Upper lobe of left lung (tissue), 4 donors: Measurements from ENCODE around the gene DNAJB11.

Experiments used
- EP300 ChIP-seq, 4 donors: sonication (generic); formaldehyde crosslinking; IDR thresholded peaks; one replicate each; pipeline ENCODE4 v1.5.1; 2017; ENCODE audit warnings: antibody characterized with exemption in 4 of 4, control low read depth in 2 of 4
- POLR2A ChIP-seq, 4 donors: fragments of 450-650 bp; IDR thresholded peaks; one replicate each; pipeline ENCODE4 v1.5.1; 2016 to 2017; ENCODE audit warnings: antibody characterized with exemption in 4 of 4, mild to moderate bottlenecking in 2 of 4
- POLR2AphosphoS5 ChIP-seq, 2 donors: sonication (generic); formaldehyde crosslinking; IDR thresholded peaks; one replicate each; pipeline ENCODE4 v1.5.1; 2017; ENCODE audit warnings: antibody characterized with exemption in 2 of 2
- TF ChIP-seq, protein P1 (sequence below), 6 experiments: fragments of 450-650 bp in 4 of 6; fragments of 200-600 bp in 2 of 6; sonication (generic) in 2 of 6; IDR thresholded peaks; one replicate each; pipeline ENCODE4 v1.5.1; 2016 to 2019; ENCODE audit warnings: antibody characterized with exemption in 6 of 6

GRCh38 chr3:186551387-186551786 is 19.1 kb upstream of the DNAJB11 start:
- TF ChIP-seq EP300 (IDR thresholded peaks at IDR 0.05) (no peak), POLR2A (IDR thresholded peaks at IDR 0.05) (no peak), POLR2AphosphoS5 (IDR thresholded peaks at IDR 0.05) (no peak)
- TF ChIP-seq, protein P1, sequence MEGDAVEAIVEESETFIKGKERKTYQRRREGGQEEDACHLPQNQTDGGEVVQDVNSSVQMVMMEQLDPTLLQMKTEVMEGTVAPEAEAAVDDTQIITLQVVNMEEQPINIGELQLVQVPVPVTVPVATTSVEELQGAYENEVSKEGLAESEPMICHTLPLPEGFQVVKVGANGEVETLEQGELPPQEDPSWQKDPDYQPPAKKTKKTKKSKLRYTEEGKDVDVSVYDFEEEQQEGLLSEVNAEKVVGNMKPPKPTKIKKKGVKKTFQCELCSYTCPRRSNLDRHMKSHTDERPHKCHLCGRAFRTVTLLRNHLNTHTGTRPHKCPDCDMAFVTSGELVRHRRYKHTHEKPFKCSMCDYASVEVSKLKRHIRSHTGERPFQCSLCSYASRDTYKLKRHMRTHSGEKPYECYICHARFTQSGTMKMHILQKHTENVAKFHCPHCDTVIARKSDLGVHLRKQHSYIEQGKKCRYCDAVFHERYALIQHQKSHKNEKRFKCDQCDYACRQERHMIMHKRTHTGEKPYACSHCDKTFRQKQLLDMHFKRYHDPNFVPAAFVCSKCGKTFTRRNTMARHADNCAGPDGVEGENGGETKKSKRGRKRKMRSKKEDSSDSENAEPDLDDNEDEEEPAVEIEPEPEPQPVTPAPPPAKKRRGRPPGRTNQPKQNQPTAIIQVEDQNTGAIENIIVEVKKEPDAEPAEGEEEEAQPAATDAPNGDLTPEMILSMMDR (IDR thresholded peaks at IDR 0.05): no peak
